Activated CD4-positive, alpha-beta T cell treated with anti-CD3 and anti-CD28 coated beads, Interleukin-2, Interleukin-6, amounts not matched to agents 100 ng/mL and 50 ng/mL, durations not matched to agents 16 hours and 8 hours (primary cell): ENCODE results near the gene OR10G3.
"Not testable (repeated sequence)": the region's sequence is repeated elsewhere in the genome, so short reads cannot be mapped to it uniquely, and the experiment has no call there.

ENCODE experiments used
- DNase-seq: peaks from one replicate; pipeline ENCODE4 v3.0.0-alpha.2; 2020

The OR10G3 gene

DNA sequence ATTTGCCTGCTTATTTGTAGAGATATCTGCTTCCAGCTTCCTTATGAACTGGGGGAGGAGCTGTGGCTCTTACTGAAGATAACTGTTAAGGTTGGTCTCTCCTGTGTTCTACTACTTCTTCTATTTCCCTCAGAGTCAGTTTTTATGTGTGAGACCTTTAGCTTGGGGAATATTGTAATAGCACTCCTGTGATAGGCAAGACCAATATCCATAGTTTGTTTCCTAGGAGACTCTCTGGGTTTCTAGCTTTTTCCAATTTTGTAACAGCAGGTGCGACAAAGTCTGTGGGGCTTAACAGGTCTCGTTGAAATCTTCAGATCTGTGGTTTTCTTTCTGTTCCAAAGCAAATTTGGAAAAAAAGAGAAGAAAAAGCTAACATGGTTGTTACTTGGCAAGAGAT lies at the start of gene OR10G3:
Gene OR10G3, minus strand, starts transcription at position 101 of the 400 bp plus-strand sequence. CDS start 9,332 bp downstream, outside the sequence.
- no peak for DNase-seq

- DNase-seq, result no peak
Observed at GRCh38 chr14:21626491-21627230, 46.8 kb upstream of the OR10G3 start.

- no peak for DNase-seq
Observed at GRCh38 chr14:21617614-21618013, 37.7 kb upstream of the OR10G3 start.

- no peak for DNase-seq
Observed at GRCh38 chr14:21614240-21614639, 34.4 kb upstream of the OR10G3 start.

- no peak for DNase-seq
Observed at GRCh38 chr14:21612324-21612723, 32.4 kb upstream of the OR10G3 start.

- not testable (repeated sequence) for DNase-seq
Observed at GRCh38 chr14:21602181-21602580, 22.3 kb upstream of the OR10G3 start.

GRCh38 chr14:21589317-21589716 lies 9.4 kb upstream of the OR10G3 start:
- no peak for DNase-seq

DNA sequence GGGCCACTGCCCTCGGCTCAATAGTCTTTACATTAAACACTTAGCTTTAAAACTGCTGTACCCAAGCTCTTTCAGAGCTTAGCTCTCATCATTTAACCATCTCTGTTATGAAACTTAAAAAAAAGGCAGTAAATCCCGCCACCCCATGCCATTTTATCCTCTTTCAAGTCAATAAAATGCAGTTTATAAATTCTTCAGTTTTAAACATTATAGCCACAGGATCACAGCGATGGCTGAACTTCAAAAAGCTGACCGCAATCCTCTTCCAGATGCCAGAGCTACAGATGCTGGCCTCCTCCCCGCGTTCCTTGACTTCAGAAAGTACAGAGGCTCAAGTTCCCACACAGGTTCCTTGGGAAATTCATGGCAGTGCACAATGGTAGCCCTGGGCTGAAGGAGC lies 4.2 kb downstream of the OR10G3 start:
- DNase-seq, result no peak

DNA sequence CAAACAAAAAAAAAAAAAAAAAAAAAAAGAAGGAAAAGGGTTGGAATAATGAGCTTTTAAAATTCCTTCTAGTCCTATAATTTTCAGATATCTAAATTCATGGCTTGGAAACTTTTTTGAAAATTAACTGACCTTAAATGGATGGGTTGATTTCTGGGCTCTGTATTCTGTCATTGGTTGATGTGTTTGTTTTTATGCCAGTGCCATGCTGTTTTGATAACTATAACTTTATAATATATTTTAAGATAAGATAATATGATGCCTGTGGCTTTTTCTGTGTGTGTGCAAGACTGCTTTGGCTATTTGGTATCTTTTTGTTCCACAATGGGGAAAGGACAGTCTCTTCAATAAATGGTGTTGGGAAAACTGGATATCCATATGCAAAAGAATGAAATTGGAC lies 7.3 kb downstream of the OR10G3 start:
- no peak for DNase-seq

- DNase-seq, result no peak
Observed at GRCh38 chr14:21558703-21559170, 21.1 kb downstream of the OR10G3 start.

DNA sequence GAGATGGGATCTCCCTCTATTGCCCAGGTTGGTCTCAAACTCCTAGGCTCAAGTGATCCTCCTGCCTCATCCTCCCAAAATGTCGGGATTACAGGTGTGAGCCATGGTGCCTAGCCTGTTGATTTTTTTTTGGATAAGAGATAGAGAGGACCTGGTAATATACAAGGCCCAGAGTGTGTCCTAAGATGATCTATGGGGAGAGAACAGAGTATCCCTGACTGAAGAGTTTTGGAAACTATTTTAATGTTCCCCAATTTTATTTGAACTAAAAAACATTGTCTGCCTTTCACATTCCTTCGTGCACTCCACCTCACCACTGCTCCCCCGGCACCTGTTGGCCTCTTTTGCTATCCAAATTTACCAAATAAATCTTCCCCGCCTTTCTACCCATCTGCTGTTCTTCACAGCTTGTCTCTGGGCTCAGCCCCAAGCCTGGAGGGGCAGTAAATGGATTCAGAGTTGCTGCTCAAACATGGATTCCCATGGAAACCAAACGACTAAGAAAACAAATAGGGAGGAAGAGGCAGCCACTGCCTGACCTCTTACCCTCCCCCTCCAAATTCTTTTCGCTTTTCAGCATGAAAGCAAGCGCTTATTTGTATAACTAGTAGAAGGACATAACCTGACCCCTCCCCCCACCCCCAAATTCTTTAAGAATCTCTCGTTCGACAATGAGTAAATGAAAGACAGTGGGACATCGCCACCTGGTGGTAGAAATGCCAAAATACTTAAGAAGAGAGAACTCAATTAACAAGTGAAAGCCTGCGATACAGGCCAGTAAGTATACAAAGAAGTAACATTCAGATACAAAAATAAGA lies 22.6 kb downstream of the OR10G3 start:
- DNase-seq, result peak; percentile 78

DNA sequence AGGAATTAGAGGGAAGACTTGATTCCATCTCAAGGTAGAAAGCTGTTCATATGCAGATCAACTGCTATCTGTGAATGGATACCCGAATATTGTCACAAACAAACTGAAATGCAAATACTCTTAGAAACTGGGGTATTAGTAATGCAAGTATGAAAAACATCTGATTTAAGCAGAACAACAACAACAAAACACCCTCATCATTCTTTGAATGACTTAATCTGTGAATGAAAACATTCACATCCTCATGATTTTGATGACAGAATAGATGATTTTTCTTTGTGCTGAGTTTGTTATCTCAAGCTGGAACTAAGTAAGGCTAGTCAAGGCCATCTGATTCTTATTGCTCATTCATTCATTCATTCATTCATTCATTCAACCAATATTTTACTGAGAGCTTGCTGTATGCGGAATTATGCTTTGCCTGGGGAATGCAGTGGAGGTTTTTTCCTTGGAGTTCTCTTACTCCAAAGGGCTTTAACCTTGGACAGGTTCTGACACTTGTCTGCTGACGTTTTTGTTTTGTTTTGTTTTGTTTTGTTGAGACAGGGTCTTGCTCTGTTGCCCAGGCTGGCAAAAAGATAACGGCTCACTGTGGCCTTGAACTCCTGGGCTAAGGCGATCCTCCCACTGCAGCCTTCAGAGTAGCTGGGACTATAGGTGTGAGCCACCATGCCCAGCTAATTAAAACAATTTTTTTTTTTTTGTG lies 23.3 kb downstream of the OR10G3 start:
- no peak for DNase-seq

- no peak for DNase-seq
Observed at GRCh38 chr14:21553266-21553665, 26.6 kb downstream of the OR10G3 start.

GRCh38 chr14:21544588-21544987 lies 35.3 kb downstream of the OR10G3 start:
- DNase-seq, result not testable (repeated sequence)

DNA sequence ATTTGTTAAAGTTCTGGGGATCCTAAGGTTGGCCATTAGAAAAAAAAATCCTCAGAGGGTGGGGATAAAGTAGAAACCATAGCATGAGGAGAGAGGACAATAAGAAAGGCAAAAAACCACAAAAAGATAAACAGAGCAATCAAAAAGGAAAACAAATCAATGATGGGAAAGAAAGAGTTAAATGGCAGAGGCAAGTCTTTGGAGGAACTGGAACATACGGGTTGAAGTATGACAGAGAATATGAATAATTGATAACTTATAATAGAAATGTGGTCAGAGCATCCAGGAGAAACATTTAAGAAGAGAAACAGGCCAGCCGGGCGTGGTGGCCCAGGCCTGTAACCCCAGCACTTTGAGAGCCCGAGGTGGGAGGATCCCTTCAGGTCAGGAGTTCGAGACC lies 35.9 kb downstream of the OR10G3 start:
- no peak for DNase-seq

DNA sequence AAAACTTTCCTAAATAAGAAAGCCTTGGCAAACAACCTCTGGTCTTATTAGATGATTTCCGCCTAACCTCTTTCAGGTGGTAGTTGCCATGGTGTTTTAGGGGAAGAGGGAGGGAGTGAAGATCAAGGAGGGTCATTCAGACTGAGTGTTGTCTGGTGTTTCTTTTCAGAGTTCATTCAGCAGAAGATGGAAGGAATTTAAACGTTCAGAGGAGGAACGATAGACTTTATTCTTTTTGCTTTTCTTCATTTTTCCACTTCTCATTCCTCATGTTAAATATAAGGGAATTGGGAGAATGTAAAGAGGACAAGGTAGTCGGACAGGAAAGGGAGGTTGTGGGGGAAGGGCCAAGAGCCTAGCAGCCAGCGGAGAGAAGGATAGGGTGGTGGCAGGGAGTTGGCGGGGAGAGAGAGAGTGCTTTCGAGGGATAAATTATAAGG lies 36.3 kb downstream of the OR10G3 start:
- no peak for DNase-seq

- no peak for DNase-seq
Observed at GRCh38 chr14:21541413-21542074, 38.3 kb downstream of the OR10G3 start.

GRCh38 chr14:21539189-21539940 lies 40.5 kb downstream of the OR10G3 start:
- no peak for DNase-seq

DNA sequence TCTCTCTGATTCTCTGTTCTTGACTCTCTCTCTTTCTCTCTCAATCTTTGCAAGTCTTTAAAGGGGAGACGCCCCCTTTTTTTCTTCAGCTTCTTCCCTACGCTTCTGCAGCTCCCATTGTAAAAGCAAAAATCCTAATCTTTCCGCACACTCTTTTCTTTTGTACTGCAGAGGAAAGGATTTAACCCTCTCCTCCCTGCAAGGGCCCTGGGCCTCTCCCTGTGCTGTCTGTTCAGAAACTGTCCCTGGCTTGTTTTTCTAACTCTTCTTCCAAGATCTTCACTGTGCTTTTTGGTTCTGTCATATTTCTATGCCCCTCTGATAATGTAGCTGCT lies 42.8 kb downstream of the OR10G3 start:
- no peak for DNase-seq

DNA sequence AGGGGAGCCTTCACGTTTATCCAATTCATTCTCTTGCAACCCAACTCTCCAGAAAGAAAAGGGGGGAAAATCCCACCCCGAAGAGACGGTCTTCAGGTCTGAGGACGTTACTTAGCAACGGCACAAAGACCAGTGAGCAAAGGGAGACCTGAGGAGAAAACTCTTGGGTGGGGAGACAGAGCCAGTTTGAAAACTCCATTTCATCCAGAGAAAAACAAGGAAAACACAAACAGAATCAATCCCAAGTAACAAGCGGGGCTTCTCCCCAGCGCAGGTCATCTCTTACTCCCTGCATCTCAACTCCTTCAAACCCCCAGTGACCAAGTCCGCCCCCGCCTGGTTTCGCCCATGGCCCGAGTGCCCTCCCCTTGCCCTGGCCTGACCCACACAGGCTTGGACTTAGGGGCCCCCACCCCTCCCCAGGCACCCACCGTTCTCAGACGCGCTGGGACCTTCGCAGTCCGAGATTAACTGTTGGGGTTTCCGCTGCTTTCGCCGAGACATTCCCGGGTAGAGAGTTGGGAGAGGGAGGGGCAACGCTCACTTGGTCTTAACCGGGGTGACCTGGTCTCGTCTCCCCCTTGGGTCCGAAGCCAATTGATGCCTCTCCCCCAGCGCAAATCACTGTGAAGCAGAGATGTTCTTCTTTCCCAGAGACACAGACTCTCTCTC lies 43.3 kb downstream of the OR10G3 start:
- DNase-seq, result no peak
